DND-41 (cell line): ENCODE data around the gene CEP152.

Source experiments
- ATAC-seq: fragments of 200-7000 bp; cut with Tn5 transposase; 3 replicates; pipeline ENCODE4 v1.9.1; 2021; ENCODE audit warnings: low read depth; ENCODE audit not compliant: insufficient read depth
- DNase-seq: peaks from one replicate; pipeline ENCODE4 v3.0.0-alpha.2; 2020
- H2AFZ ChIP-seq: 2 replicates; pipeline ENCODE4 v1.6.0; 2012; ENCODE audit warnings: low read depth, low read length
- H3K27ac ChIP-seq: 2 replicates; pipeline ENCODE4 v1.5.1; 2012; ENCODE audit warnings: low read length, inconsistent platforms
- H3K27me3 ChIP-seq: fragments of 200-600 bp; sonication (generic); 2 replicates; pipeline ENCODE4 v1.6.0; 2012; ENCODE audit warnings: low read length, mild to moderate bottlenecking, inconsistent platforms; ENCODE audit not compliant: insufficient read depth, poor library complexity
- H3K36me3 ChIP-seq: 2 replicates; pipeline ENCODE4 v1.5.1; 2012; ENCODE audit warnings: low read length, inconsistent platforms; ENCODE audit not compliant: insufficient read depth
- H3K4me1 ChIP-seq: 2 replicates; pipeline ENCODE4 v1.5.1; 2012; ENCODE audit warnings: mild to moderate bottlenecking, low read length; ENCODE audit not compliant: insufficient read depth
- H3K4me2 ChIP-seq: 2 replicates; pipeline ENCODE4 v1.6.0; 2012; ENCODE audit warnings: mild to moderate bottlenecking, moderate library complexity, low read length, inconsistent platforms; ENCODE audit not compliant: insufficient read depth
- H3K4me3 ChIP-seq, 2 experiments: fragments of 200-600 bp in 1 of 2; shearing (Covaris generic) in 1 of 2; 2 replicates each; pipeline ENCODE4 v1.5.1; 2012 to 2016; ENCODE audit warnings: inconsistent platforms in 2 of 2, low read length in 2 of 2, mild to moderate bottlenecking in 2 of 2, low read depth in 1 of 2, moderate library complexity in 1 of 2
- H3K79me2 ChIP-seq: 2 replicates; pipeline ENCODE4 v1.6.0; 2012; ENCODE audit warnings: low read length, inconsistent platforms; ENCODE audit not compliant: insufficient read depth
- H3K9ac ChIP-seq: 2 replicates; pipeline ENCODE4 v1.6.0; 2012; ENCODE audit warnings: low read depth, mild to moderate bottlenecking, inconsistent platforms, low read length, moderate library complexity
- H3K9me3 ChIP-seq: 2 replicates; pipeline ENCODE4 v1.5.1; 2012; ENCODE audit warnings: low read length, moderate library complexity, mild to moderate bottlenecking, inconsistent platforms; ENCODE audit not compliant: insufficient read depth, severe bottlenecking
- H4K20me1 ChIP-seq: 2 replicates; pipeline ENCODE4 v1.6.0; 2012; ENCODE audit warnings: low read length; ENCODE audit not compliant: insufficient read depth
- EZH2 ChIP-seq: IDR thresholded peaks from 3 replicates; pipeline ENCODE4 v1.6.1; 2012; ENCODE audit warnings: borderline replicate concordance, low read depth, mild to moderate bottlenecking, moderate library complexity, low read length, inconsistent platforms; ENCODE audit not compliant: severe bottlenecking
- TF ChIP-seq, protein P1 (sequence below): IDR thresholded peaks from 2 replicates; pipeline ENCODE4 v1.5.1; 2012; ENCODE audit warnings: borderline replicate concordance, low read length, moderate library complexity, mild to moderate bottlenecking; ENCODE audit not compliant: poor library complexity, severe bottlenecking; ENCODE audit errors: extremely low read depth

Gene CEP152

DNA sequence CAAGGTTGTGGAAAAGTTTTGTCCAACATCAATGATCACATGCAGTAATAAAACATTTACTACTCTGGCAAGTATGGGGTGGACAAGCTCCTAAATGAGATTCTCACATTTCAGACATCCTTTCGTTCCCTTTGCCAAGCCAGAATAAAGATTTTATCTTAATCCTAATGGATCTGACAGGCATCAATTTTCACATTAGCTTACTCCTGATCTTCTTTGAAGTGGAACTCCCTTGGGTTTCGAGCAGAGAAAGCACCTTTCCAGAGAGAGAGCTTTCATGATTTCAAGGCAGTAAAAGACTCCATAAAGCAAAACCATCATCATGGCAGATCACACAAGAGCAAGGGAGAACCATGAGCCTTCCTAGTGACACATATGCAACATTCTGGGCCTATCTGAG lies 39.8 kb upstream of the CEP152 start:
- ATAC-seq (no peak), DNase-seq (no peak)
- no peak for TF ChIP-seq EZH2
- TF ChIP-seq, protein P1, sequence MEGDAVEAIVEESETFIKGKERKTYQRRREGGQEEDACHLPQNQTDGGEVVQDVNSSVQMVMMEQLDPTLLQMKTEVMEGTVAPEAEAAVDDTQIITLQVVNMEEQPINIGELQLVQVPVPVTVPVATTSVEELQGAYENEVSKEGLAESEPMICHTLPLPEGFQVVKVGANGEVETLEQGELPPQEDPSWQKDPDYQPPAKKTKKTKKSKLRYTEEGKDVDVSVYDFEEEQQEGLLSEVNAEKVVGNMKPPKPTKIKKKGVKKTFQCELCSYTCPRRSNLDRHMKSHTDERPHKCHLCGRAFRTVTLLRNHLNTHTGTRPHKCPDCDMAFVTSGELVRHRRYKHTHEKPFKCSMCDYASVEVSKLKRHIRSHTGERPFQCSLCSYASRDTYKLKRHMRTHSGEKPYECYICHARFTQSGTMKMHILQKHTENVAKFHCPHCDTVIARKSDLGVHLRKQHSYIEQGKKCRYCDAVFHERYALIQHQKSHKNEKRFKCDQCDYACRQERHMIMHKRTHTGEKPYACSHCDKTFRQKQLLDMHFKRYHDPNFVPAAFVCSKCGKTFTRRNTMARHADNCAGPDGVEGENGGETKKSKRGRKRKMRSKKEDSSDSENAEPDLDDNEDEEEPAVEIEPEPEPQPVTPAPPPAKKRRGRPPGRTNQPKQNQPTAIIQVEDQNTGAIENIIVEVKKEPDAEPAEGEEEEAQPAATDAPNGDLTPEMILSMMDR, result no peak
- Histone ChIP-seq H3K4me1 (no peaks in the 10 kb centered on the region), H3K4me3 (no peak overlapping the region), H4K20me1 (no peaks in the 10 kb centered on the region), H3K27ac (no peak overlapping the region), H3K79me2 (no peaks in the 10 kb centered on the region), H3K36me3 (no peaks in the 10 kb centered on the region), H2AFZ (no peak overlapping the region), H3K9me3 (no peaks in the 10 kb centered on the region), H3K9ac (no peak overlapping the region), H3K27me3 (no peaks in the 10 kb centered on the region), H3K4me2 (no peak overlapping the region)

DNA sequence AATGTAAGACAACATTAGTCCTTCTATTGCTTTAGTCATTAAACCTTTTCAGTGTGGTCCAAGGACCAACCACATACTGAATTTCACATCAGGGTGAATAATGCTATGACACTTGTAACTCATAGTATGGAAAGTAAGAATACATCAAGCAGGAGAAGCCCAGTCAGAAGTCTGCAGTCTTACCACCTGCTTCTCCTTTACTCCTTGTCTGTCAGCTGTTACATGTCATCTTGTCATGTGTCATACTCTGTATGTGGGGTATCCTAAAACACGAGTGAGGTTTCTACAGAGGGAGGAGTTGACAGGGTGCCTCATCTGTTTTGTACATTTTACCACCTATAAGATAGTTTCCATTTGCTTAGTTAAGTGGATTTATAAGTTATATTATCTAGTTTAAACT lies 34.3 kb upstream of the CEP152 start:
- H3K27me3 ChIP-seq, result no peaks in the 10 kb centered on the region
- no peak for ATAC-seq
- H3K4me1 ChIP-seq, result no peaks in the 10 kb centered on the region
- no peak overlapping the region; the same call in 1 of the 2 replicates for H2AFZ ChIP-seq
- H4K20me1 ChIP-seq, result no peaks in the 10 kb centered on the region
- TF ChIP-seq, protein P1, result no peak
- no peak for TF ChIP-seq EZH2
- H3K4me3 ChIP-seq, result no peak overlapping the region
- H3K27ac ChIP-seq, result no peak overlapping the region
- no peak for DNase-seq
- no peaks in the 10 kb centered on the region for H3K36me3 ChIP-seq
- no peak overlapping the region for H3K9ac ChIP-seq
- no peaks in the 10 kb centered on the region for H3K9me3 ChIP-seq
- no peak overlapping the region for H3K4me2 ChIP-seq
- H3K79me2 ChIP-seq, result no peaks in the 10 kb centered on the region

DNA sequence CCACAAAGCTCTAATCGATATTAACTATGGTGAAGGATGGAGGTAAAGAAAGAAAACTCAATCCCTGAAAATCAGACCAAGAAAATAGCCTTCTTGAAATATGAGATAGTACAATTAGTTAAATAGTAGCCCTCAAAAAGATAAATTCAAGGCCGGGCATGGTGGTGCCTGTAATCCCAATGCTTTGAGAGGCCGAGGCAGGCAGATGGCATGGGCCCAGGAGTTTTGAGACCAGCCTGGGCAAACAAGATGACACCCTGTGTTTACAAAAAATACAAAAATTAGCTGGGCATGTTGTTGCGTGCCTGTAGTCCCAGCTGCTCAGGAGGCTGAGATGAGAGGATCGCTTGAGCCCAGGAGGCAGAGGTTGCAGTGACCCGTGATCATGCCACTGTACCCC lies 31.6 kb upstream of the CEP152 start:
- Histone ChIP-seq H3K4me2 (no peak overlapping the region), H3K27me3 (peaks cover 2% of the 10 kb centered on the region), H3K9ac (no peak overlapping the region), H3K27ac (no peak overlapping the region), H4K20me1 (no peaks in the 10 kb centered on the region), H3K36me3 (no peaks in the 10 kb centered on the region), H3K4me3 (no peak overlapping the region), H3K4me1 (no peaks in the 10 kb centered on the region), H3K79me2 (no peaks in the 10 kb centered on the region), H3K9me3 (no peaks in the 10 kb centered on the region), H2AFZ (no peak overlapping the region)
- ATAC-seq (no peak), DNase-seq (no peak)
- no peak for TF ChIP-seq EZH2
- TF ChIP-seq, protein P1, result no peak

DNA sequence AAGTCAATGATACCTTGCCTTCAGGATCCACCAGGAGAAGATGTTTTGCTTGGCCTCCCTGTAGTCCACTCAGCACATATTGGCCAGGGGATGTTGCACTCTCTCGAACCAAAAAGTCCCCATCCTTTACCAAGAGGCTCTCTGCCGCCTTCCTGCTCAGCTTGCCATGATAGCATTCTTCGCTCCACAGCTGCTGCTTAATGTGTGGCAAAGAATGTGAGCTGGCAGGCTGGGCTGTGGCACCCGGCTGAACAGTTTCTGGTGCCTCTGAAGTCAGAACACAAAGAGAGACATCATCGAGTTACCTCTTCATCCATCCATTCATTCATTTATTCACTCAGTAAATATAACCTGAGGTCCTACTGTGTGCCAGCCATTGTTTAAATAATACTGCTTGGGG lies 23.9 kb upstream of the CEP152 start:
- Histone ChIP-seq H2AFZ (no peak overlapping the region), H3K27ac (no peak overlapping the region), H3K79me2 (no peaks in the 10 kb centered on the region), H3K9ac (no peak overlapping the region), H3K36me3 (no peaks in the 10 kb centered on the region), H3K4me2 (no peak overlapping the region), H3K9me3 (no peaks in the 10 kb centered on the region), H4K20me1 (no peaks in the 10 kb centered on the region), H3K4me1 (no peaks in the 10 kb centered on the region), H3K27me3 (peaks cover 2% of the 10 kb centered on the region), H3K4me3 (no peak overlapping the region)
- TF ChIP-seq EZH2, result no peak
- TF ChIP-seq, protein P1, result no peak
- ATAC-seq (no peak), DNase-seq (no peak)
